ENCODE data around the gene EPB41L4B. TPM values are rescaled to one million over a fixed set of nuclear protein-coding genes. Genes with fewer than 3 reads are reported as not detected.
A peak's percentile ranks its signal among the peaks of the same experiment; 100 is the strongest.

EPB41L4B gene
- total RNA-seq, 2 donors from 2014 or later = 0.28 to 0.62 TPM

GRCh38 chr9:109325089-109325488 is 4.2 kb upstream of the EPB41L4B start:
- no peak for DNase-seq (ENCODE audit: low spot score)
- intact Hi-C loops (cut with DNase I) = no loop called here

- intact Hi-C loops (cut with DNase I) = no loop called here
- DNase-seq (ENCODE audit: low spot score) = no peak
These were observed 2.9 kb upstream of the EPB41L4B start for GRCh38 chr9:109323771-109324170.

GRCh38 chr9:109321727-109322126 is 868 bp upstream of the EPB41L4B start:
- intact Hi-C loops (cut with DNase I) = no loop called here
- no peak for DNase-seq (ENCODE audit: low spot score)

GRCh38 chr9:109320331-109320741 is 523 bp downstream of the EPB41L4B start:
- no peak for DNase-seq (ENCODE audit: low spot score)
- intact Hi-C loops (cut with DNase I) = loop anchor here in 1 of 2 donors (1.0 kb wide), 1 partner anchor 74 kb away; no protein-coding TSS in a partner anchor

- intact Hi-C loops (cut with DNase I) = loop anchor here in 1 of 2 donors (1.0 kb wide), 1 partner anchor 73 kb away; no protein-coding TSS in a partner anchor
- DNase-seq (ENCODE audit: low spot score) = no peak
These were observed 1.1 kb downstream of the EPB41L4B start for GRCh38 chr9:109319626-109320241.

- DNase-seq (ENCODE audit: low spot score) = no peak
- intact Hi-C loops (cut with DNase I) = no loop called here
These were observed 1.7 kb downstream of the EPB41L4B start for GRCh38 chr9:109319017-109319625.

- DNase-seq (ENCODE audit: low spot score) = no peak
- intact Hi-C loops (cut with DNase I) = no loop called here
These were observed 2.7 kb downstream of the EPB41L4B start for GRCh38 chr9:109317979-109318741.

GRCh38 chr9:109317311-109317978 is 3.4 kb downstream of the EPB41L4B start:
- intact Hi-C loops (cut with DNase I) = no loop called here
- DNase-seq (ENCODE audit: low spot score) = no peak

GRCh38 chr9:109316207-109316640 is 4.6 kb downstream of the EPB41L4B start:
- peak; percentile 88 for DNase-seq (ENCODE audit: low spot score)
- intact Hi-C loops (cut with DNase I) = no loop called here

GRCh38 chr9:109315480-109316206 is 5.2 kb downstream of the EPB41L4B start:
- DNase-seq (ENCODE audit: low spot score) = no peak
- intact Hi-C loops (cut with DNase I) = no loop called here

- no peak for DNase-seq (ENCODE audit: low spot score)
- intact Hi-C loops (cut with DNase I) = no loop called here
These were observed 6.8 kb downstream of the EPB41L4B start for GRCh38 chr9:109314011-109314531.

GRCh38 chr9:109313351-109313750 is 7.5 kb downstream of the EPB41L4B start:
- intact Hi-C loops (cut with DNase I) = no loop called here
- DNase-seq (ENCODE audit: low spot score) = no peak

- DNase-seq (ENCODE audit: low spot score) = no peak
- intact Hi-C loops (cut with DNase I) = no loop called here
These were observed 8.1 kb downstream of the EPB41L4B start for GRCh38 chr9:109312783-109313182.

- intact Hi-C loops (cut with DNase I) = no loop called here
- no peak for DNase-seq (ENCODE audit: low spot score)
These were observed 9.1 kb downstream of the EPB41L4B start for GRCh38 chr9:109311731-109312130.

GRCh38 chr9:109311286-109311685 is 9.6 kb downstream of the EPB41L4B start:
- DNase-seq (ENCODE audit: low spot score) = no peak
- intact Hi-C loops (cut with DNase I) = no loop called here

GRCh38 chr9:109310486-109310901 is 10.4 kb downstream of the EPB41L4B start:
- DNase-seq (ENCODE audit: low spot score) = no peak
- intact Hi-C loops (cut with DNase I) = no loop called here

- no peak for DNase-seq (ENCODE audit: low spot score)
- intact Hi-C loops (cut with DNase I) = no loop called here
These were observed 11.6 kb downstream of the EPB41L4B start for GRCh38 chr9:109309282-109309681.

GRCh38 chr9:109307380-109308240 is 13.2 kb downstream of the EPB41L4B start:
- DNase-seq (ENCODE audit: low spot score) = no peak
- intact Hi-C loops (cut with DNase I) = no loop called here
